Peyer's patch (tissue), 4 donors: Measurements from ENCODE around the gene PPP2CA. TPM values are rescaled to one million over a fixed set of nuclear protein-coding genes. Genes with fewer than 3 reads are reported as not detected.

Experiments
- DNase-seq, 3 donors: peaks; one replicate each; pipeline ENCODE4 v3.0.0-alpha.2; 2017 to 2019
- H3K27ac ChIP-seq, 4 donors: fragments of 200-600 bp; sonication (generic); one replicate each; pipeline ENCODE4 v1.5.1; 2016 to 2019
- H3K27me3 ChIP-seq, 2 donors: fragments of 200-600 bp; sonication (generic); one replicate each; pipeline ENCODE4 v1.5.1; 2019
- H3K36me3 ChIP-seq, 3 donors: fragments of 200-600 bp; sonication (generic); one replicate each; pipeline ENCODE4 v1.5.1; 2016 to 2019
- H3K4me1 ChIP-seq, 4 donors: fragments of 200-600 bp; sonication (generic); one replicate each; pipeline ENCODE4 v1.5.1; 2016 to 2019
- H3K4me3 ChIP-seq, 4 donors: fragments of 200-600 bp; sonication (generic); 1 replicate in 3 of 4; 2 replicates in 1 of 4; pipeline ENCODE4 v1.5.1; 2016 to 2019; ENCODE audit warnings: mild to moderate bottlenecking in 1 of 4
- H3K9me3 ChIP-seq, 4 donors: fragments of 200-600 bp; sonication (generic); one replicate each; pipeline ENCODE4 v1.5.1; 2016 to 2019; ENCODE audit warnings: mild to moderate bottlenecking in 1 of 4
- CTCF ChIP-seq, 6 experiments: fragments of 450-650 bp in 4 of 6; fragments of 200-600 bp in 2 of 6; sonication (generic) in 1 of 6; IDR thresholded peaks; one replicate each; pipeline ENCODE4 v1.5.1; 2017 to 2019; ENCODE audit warnings: antibody characterized with exemption in 6 of 6, mild to moderate bottlenecking in 3 of 6, moderate library complexity in 1 of 6
- POLR2A ChIP-seq, 2 donors: fragments of 450-650 bp; IDR thresholded peaks; one replicate each; pipeline ENCODE4 v1.5.1; 2017; ENCODE audit warnings: antibody characterized with exemption in 2 of 2, mild to moderate bottlenecking in 2 of 2, moderate library complexity in 2 of 2
- total RNA-seq, 4 donors: library from RNA; depleted of rRNA; stranded (reverse); fragments of >200 nt; gene quantifications; one replicate each; pipeline ENCODE4 v1.1.0, GENCODE V29; 2016

The PPP2CA gene
- total RNA-seq, 4 donors from 2014 or later: 85.0 to 128 (median 104) TPM

- H3K27me3 ChIP-seq: no peaks in the 10 kb centered on the region
- DNase-seq: no peak
- H3K36me3 ChIP-seq: peaks cover 0 to 35% (median 0%) of the 10 kb centered on the region in 3 donors
- H3K4me3 ChIP-seq: peak overlapping the region; percentile 63 to 94 (median 79)
- H3K9me3 ChIP-seq: no peaks in the 10 kb centered on the region
- peak overlapping the region in 3 of 4 donors; percentile 92 to 99 (median 99) for H3K27ac ChIP-seq
- TF ChIP-seq CTCF (IDR thresholded peaks at IDR 0.05) (no peak), POLR2A (IDR thresholded peaks at IDR 0.05) (no peak)
- peaks cover 0 to 46% (median 4%) of the 10 kb centered on the region in 4 donors for H3K4me1 ChIP-seq
Measured at GRCh38 chr5:134174841-134175839, 50.7 kb downstream of the PPP2CA start.

DNA sequence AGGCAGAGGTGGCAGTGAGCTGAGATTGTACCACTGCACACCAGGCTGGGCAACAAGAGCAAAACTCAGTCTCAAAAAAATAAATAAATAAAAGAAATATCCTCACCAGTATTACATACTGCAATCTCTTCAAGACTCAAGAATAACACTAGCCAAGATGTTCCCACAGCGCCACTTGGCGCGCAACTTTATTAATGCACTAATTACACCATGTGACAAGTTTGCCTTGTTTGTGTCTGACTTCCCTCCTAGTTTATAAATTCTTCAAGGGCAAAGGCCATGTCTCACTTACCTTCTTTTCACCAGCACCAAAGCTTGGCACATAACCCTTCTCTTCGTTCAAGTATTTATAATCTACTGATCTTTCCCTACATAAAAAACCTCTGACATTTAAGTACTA is 53.9 kb downstream of the PPP2CA start:
- TF ChIP-seq POLR2A (IDR thresholded peaks at IDR 0.05) (peak in 1 of 2 donors; percentile 37), CTCF (IDR thresholded peaks at IDR 0.05) (peak in 3 of 6 experiments; percentile 76 to 86 (median 78))
- Histone ChIP-seq H3K27ac (peak overlapping the region in 2 of 4 donors; percentile 45 to 68), H3K4me1 (peaks cover 0 to 36% (median 4%) of the 10 kb centered on the region in 4 donors), H3K4me3 (no peak overlapping the region), H3K9me3 (no peaks in the 10 kb centered on the region), H3K27me3 (no peaks in the 10 kb centered on the region), H3K36me3 (peaks cover 0 to 66% (median 0%) of the 10 kb centered on the region in 3 donors)
- DNase-seq: peak in 2 of 3 donors; percentile 81 to 87

- DNase-seq: no peak
- Histone ChIP-seq H3K36me3 (peaks cover 0 to 94% (median 3%) of the 10 kb centered on the region in 3 donors), H3K27ac (no peak overlapping the region), H3K27me3 (no peaks in the 10 kb centered on the region), H3K9me3 (no peaks in the 10 kb centered on the region), H3K4me3 (no peak overlapping the region), H3K4me1 (no peaks in the 10 kb centered on the region)
- TF ChIP-seq POLR2A (IDR thresholded peaks at IDR 0.05) (no peak), CTCF (IDR thresholded peaks at IDR 0.05) (no peak)
Measured at GRCh38 chr5:134162592-134162991, 63.3 kb downstream of the PPP2CA start.

DNA sequence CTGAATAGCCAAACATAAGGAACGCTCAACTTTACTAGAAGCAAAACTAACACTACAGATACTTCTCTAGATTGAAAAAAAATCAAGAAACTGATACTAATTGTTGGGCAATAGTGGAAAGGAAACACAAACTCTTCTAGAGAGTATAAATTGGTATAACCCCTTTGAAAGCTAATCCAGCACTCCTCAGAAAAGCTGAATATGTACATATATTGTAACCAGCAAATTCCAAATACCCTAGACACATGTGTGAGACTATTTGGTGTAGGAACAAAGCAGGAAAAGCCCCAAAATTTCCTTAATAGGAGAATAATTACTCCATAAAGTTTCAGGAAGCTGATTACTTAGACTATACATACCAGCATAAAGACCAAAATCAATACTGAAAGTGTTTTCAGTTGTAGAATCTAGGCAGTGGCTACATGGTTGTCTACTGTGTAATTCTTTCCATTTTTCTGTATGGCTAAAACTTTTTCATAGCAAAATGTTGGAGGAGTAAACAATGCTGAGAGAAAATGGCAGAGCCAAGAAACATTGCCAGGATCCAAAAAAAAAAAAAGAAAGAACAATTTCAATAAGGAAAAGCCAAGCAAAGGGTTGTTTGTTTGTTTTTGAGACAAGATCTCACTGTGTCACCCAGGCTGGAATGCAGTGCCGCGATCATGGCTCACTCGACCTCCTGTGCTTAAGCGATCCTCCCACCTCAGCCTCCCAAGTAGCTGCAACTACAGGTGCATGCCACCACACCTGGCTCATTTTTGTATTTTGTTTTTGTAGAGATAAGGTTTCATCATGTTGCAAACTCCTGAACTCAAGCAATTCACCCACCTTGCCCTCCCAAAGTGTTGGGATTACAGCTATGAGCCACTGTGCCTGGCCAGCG is 64.1 kb downstream of the PPP2CA start:
- H3K36me3 ChIP-seq: peaks cover 0 to 93% (median 3%) of the 10 kb centered on the region in 3 donors
- no peak for DNase-seq
- H3K27ac ChIP-seq: no peak overlapping the region
- H3K27me3 ChIP-seq: no peaks in the 10 kb centered on the region
- no peak overlapping the region for H3K4me3 ChIP-seq
- TF ChIP-seq CTCF (IDR thresholded peaks at IDR 0.05) (no peak), POLR2A (IDR thresholded peaks at IDR 0.05) (no peak)
- H3K4me1 ChIP-seq: no peaks in the 10 kb centered on the region
- no peaks in the 10 kb centered on the region for H3K9me3 ChIP-seq

- no peak overlapping the region for H3K27ac ChIP-seq
- H3K36me3 ChIP-seq: peaks cover 0 to 87% (median 0%) of the 10 kb centered on the region in 3 donors
- no peaks in the 10 kb centered on the region for H3K4me1 ChIP-seq
- TF ChIP-seq POLR2A (IDR thresholded peaks at IDR 0.05) (no peak), CTCF (IDR thresholded peaks at IDR 0.05) (no peak)
- no peak for DNase-seq
- H3K9me3 ChIP-seq: no peaks in the 10 kb centered on the region
- no peak overlapping the region for H3K4me3 ChIP-seq
- no peaks in the 10 kb centered on the region for H3K27me3 ChIP-seq
Measured at GRCh38 chr5:134153657-134154056, 72.2 kb downstream of the PPP2CA start.
